Esophagus squamous epithelium (tissue), 4 donors: Measurements from ENCODE around the gene NF2.

Source experiments
- CTCF ChIP-seq, 6 experiments: fragments of 450-650 bp in 4 of 6; fragments of 200-600 bp in 2 of 6; sonication (generic) in 2 of 6; IDR thresholded peaks; one replicate each; pipeline ENCODE4 v1.5.1; 2016 to 2019; ENCODE audit warnings: antibody characterized with exemption in 6 of 6, mild to moderate bottlenecking in 4 of 6, moderate library complexity in 4 of 6
- POLR2A ChIP-seq, 4 donors: fragments of 450-650 bp; IDR thresholded peaks; one replicate each; pipeline ENCODE4 v1.6.1; 2017; ENCODE audit warnings: antibody characterized with exemption in 4 of 4, mild to moderate bottlenecking in 4 of 4, moderate library complexity in 3 of 4

- TF ChIP-seq POLR2A (IDR thresholded peaks at IDR 0.05) (no peak), CTCF (IDR thresholded peaks at IDR 0.05) (no peak)
These were observed 102.2 kb downstream of the NF2 start for GRCh38 chr22:29705651-29706050.
